ENCODE results near the gene PIK3CB. TPM values are rescaled to one million over a fixed set of nuclear protein-coding genes. Genes with fewer than 3 reads are reported as not detected.

PIK3CB gene
- total and polyA plus RNA-seq, 2 of the 8 experiments (the other 6 are each of a cell fraction or from before 2014, with no cell fraction given): 8.3 to 35.2 TPM

- Histone ChIP-seq H3K4me3 (ENCODE audit: extremely low read depth in 1 of 4, insufficient read depth in 2 of 4, low read depth in 3 of 4, low read length in 4 of 4) (no peak overlapping the region), H3K36me3 (ENCODE audit: control insufficient read depth in 2 of 4, insufficient read depth in 4 of 4, low read length in 3 of 4) (no peaks in the 10 kb centered on the region), H3K4me1 (replicated peaks in 1 of 4; ENCODE audit: control insufficient read depth in 3 of 4, insufficient read depth in 4 of 4, low read length in 3 of 4) (no peaks in the 10 kb centered on the region), H3K14ac (ENCODE audit: insufficient read length) (no peak overlapping the region), H3K18ac (ENCODE audit: extremely low read depth, low read length) (no peak overlapping the region), H2AK5ac (ENCODE audit: low read depth, low read length) (0 out of 2 replicates have a peak overlapping the region, but pooled peaks have one; percentile 24), H3K23ac (ENCODE audit: insufficient read length) (no peak overlapping the region), H2BK120ac (replicated peaks; ENCODE audit: low read depth, low read length) (no peak overlapping the region), H2BK15ac (ENCODE audit: low read length) (no peak overlapping the region), H3K4me2 (ENCODE audit: insufficient read depth in 1 of 2, low read depth in 2 of 2, low read length in 2 of 2) (no peak overlapping the region), H3K9ac (replicated peaks in 1 of 4; ENCODE audit: extremely low read depth in 1 of 4, low read depth in 3 of 4, low read length in 3 of 4) (no peak overlapping the region), H4K20me1 (replicated peaks in 1 of 2; ENCODE audit: control insufficient read depth in 1 of 2, insufficient read depth in 2 of 2, low read length in 2 of 2) (peaks cover 0 to 4% of the 10 kb centered on the region in 2 experiments), H2BK5ac (ENCODE audit: low read depth, low read length) (no peak overlapping the region), H4K91ac (replicated peaks; ENCODE audit: insufficient read length, low read length) (no peak overlapping the region), H3K56ac (replicated peaks; ENCODE audit: insufficient read length, low read depth, low read length) (no peak overlapping the region), H3K23me2 (ENCODE audit: low read depth, low read length) (no peaks in the 10 kb centered on the region), H2BK20ac (ENCODE audit: low read length) (no peak overlapping the region), H3K27me3 (replicated peaks in 1 of 4; ENCODE audit: control insufficient read depth in 3 of 4, extremely low read depth in 1 of 4, insufficient read depth in 3 of 4, low read length in 3 of 4) (no peaks in the 10 kb centered on the region), H2BK12ac (ENCODE audit: low read depth, low read length) (no peak overlapping the region), H4K8ac (ENCODE audit: extremely low read depth, insufficient read depth, low read length) (no peak overlapping the region), H3K4ac (replicated peaks; ENCODE audit: insufficient read length, low read depth, low read length) (no peak overlapping the region), H2AFZ (ENCODE audit: low read length) (no peak overlapping the region), H3K79me2 (ENCODE audit: control insufficient read depth in 1 of 2, insufficient read depth in 2 of 2, low read length in 2 of 2) (peaks cover 0 to 77% of the 10 kb centered on the region in 2 experiments; a peak in 3 of 4 replicates), H3K9me3 (ENCODE audit: insufficient read depth in 2 of 2, low read depth in 1 of 2, low read length in 1 of 2) (no peaks in the 10 kb centered on the region), H3K27ac (ENCODE audit: low read depth, low read length) (no peak overlapping the region), H4K5ac (ENCODE audit: insufficient read length, low read depth, low read length) (no peak overlapping the region), H3K79me1 (ENCODE audit: low read depth, low read length) (peaks cover 10% of the 10 kb centered on the region)
- TF ChIP-seq JUN (IDR thresholded peaks at IDR 0.05; ENCODE audit: low read depth, low read length): no peak
- TF ChIP-seq SIX5 (IDR thresholded peaks at IDR 0.05; ENCODE audit: low read depth, low read length): no peak
- no peak for DNase-seq (ENCODE audit: low read depth in 1 of 2, low spot score in 2 of 2)
- no peak for FAIRE-seq
- 86% methylated on average over 3 of the region's 3 CpGs; no CpG with 5 or more reads in 1 of the 2 experiments for WGBS, 2 experiments (ENCODE audit: extremely low coverage in 1 of 2, insufficient coverage in 1 of 2, insufficient read length in 1 of 2, insufficient replicate concordance in 2 of 2, low coverage in 1 of 2, low lambda C conversion rate in 2 of 2, missing lambda C conversion rate in 1 of 2)
- CTCF ChIA-PET (ENCODE audit: partially characterized antibody): interaction anchor here (0.5 to 2.1 kb wide), 13 partner anchors 14 to 118 kb away, joined by 3 to 10 read pairs (median 4); no protein-coding TSS in a partner anchor
- POLR2A ChIA-PET (ENCODE audit: partially characterized antibody): interaction anchor here (0.5 to 1.9 kb wide), 2 partner anchors 10 to 24 kb away, joined by 3 to 6 read pairs; no protein-coding TSS in a partner anchor
Observed at GRCh38 chr3:138817695-138818094, 17.0 kb downstream of the PIK3CB start.
